Glutamatergic neuron (in vitro differentiated cells): ENCODE results near the gene AVP. TPM values are rescaled to one million over a fixed set of nuclear protein-coding genes. Genes with fewer than 3 reads are reported as not detected.
"Not testable (repeated sequence)": the region's sequence is repeated elsewhere in the genome, so short reads cannot be mapped to it uniquely, and the experiment has no call there.

Experiments used
- DNase-seq: peaks from one replicate; pipeline ENCODE4 v3.0.0; 2022
- H3K27ac Mint-ChIP-seq: one replicate; pipeline ENCODE4 v1.8.0; 2020; ENCODE audit warnings: mild to moderate bottlenecking, mixed read lengths, inconsistent platforms; ENCODE audit not compliant: unreplicated experiment
- H3K27me3 Mint-ChIP-seq: one replicate; pipeline ENCODE4 v1.8.0; 2020; ENCODE audit warnings: mild to moderate bottlenecking, moderate library complexity, mixed read lengths, inconsistent platforms; ENCODE audit not compliant: unreplicated experiment
- H3K36me3 Mint-ChIP-seq: one replicate; pipeline ENCODE4 v1.8.0; 2020; ENCODE audit warnings: mild to moderate bottlenecking, mixed read lengths, inconsistent platforms; ENCODE audit not compliant: unreplicated experiment
- H3K4me1 Mint-ChIP-seq: one replicate; pipeline ENCODE4 v1.8.0; 2020; ENCODE audit warnings: mild to moderate bottlenecking, low read depth, mixed read lengths, inconsistent platforms; ENCODE audit not compliant: unreplicated experiment
- H3K4me3 Mint-ChIP-seq: one replicate; pipeline ENCODE4 v1.8.0; 2020; ENCODE audit warnings: mild to moderate bottlenecking, mixed read lengths, inconsistent platforms; ENCODE audit not compliant: unreplicated experiment
- H3K9me3 Mint-ChIP-seq: one replicate; pipeline ENCODE4 v1.8.0; 2020; ENCODE audit warnings: mild to moderate bottlenecking, moderate library complexity, mixed read lengths, inconsistent platforms; ENCODE audit not compliant: unreplicated experiment
- total RNA-seq: library from RNA; stranded (reverse); fragmentation: NEBNext Ultra II Directional; extraction: Animal tissue kit (Norgen Biotek cat#: 25700); gene quantifications from one replicate; pipeline ENCODE4 v1.2.1, GENCODE V29; 2021; ENCODE audit not compliant: unreplicated experiment
- TF ChIP-seq, protein P1 (sequence below): fragments of 200-600 bp; sonication (generic); IDR thresholded peaks from one replicate; pipeline ENCODE4 v1.5.0; 2021; ENCODE audit not compliant: partially characterized antibody, unreplicated experiment

The AVP gene
- total RNA-seq, 1 donor from 2014 or later = not detected

DNA sequence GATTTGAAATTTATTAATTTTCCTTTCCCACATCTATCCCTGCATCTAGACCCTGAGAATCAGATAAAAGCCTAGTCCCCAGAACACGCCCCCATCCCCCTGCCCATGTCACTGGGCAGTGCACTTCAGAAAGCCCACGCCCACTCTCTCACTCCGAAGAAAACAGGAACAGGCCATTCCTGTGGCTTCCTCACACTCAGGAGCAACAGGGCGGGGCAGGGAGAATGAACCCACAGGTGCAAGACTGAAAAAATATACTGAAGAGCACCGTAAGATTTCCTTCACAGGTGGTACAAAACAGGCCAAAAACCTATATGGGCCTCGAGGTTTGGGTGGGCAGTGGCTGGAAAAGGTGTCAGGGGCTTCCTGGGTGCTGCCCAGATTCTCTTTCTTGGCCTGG, 9.7 kb downstream of the AVP start:
- peaks cover 2% of the 10 kb centered on the region for H3K9me3 Mint-ChIP-seq
- H3K27me3 Mint-ChIP-seq = peaks cover 12% of the 10 kb centered on the region
- DNase-seq = no peak
- H3K4me3 Mint-ChIP-seq = no peak overlapping the region
- H3K27ac Mint-ChIP-seq = no peak overlapping the region
- TF ChIP-seq, protein P1, sequence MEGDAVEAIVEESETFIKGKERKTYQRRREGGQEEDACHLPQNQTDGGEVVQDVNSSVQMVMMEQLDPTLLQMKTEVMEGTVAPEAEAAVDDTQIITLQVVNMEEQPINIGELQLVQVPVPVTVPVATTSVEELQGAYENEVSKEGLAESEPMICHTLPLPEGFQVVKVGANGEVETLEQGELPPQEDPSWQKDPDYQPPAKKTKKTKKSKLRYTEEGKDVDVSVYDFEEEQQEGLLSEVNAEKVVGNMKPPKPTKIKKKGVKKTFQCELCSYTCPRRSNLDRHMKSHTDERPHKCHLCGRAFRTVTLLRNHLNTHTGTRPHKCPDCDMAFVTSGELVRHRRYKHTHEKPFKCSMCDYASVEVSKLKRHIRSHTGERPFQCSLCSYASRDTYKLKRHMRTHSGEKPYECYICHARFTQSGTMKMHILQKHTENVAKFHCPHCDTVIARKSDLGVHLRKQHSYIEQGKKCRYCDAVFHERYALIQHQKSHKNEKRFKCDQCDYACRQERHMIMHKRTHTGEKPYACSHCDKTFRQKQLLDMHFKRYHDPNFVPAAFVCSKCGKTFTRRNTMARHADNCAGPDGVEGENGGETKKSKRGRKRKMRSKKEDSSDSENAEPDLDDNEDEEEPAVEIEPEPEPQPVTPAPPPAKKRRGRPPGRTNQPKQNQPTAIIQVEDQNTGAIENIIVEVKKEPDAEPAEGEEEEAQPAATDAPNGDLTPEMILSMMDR = no peak
- H3K4me1 Mint-ChIP-seq = peaks cover 4% of the 10 kb centered on the region
- no peaks in the 10 kb centered on the region for H3K36me3 Mint-ChIP-seq

DNA sequence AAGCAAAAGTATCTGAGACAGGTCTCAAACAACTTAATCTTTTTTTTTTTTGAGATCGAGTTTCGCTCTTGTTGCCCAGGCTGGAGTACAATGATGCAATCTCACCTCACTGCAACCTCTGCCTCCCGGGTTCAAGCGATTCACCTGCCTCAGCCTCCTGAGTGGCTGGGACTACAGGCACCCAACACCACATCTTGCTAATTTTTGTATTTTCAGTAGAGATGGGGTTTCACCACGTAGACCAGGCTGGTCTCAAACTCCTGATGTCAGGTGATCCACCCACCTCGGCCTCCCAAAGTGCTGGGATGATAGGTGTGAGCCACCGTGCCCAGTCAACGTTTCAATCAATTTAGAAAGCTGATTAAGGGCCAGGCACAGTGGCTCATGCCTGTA, 11.3 kb downstream of the AVP start:
- H3K27me3 Mint-ChIP-seq = peaks cover 12% of the 10 kb centered on the region
- not testable (repeated sequence) for H3K36me3 Mint-ChIP-seq, H3K4me3 Mint-ChIP-seq

DNA sequence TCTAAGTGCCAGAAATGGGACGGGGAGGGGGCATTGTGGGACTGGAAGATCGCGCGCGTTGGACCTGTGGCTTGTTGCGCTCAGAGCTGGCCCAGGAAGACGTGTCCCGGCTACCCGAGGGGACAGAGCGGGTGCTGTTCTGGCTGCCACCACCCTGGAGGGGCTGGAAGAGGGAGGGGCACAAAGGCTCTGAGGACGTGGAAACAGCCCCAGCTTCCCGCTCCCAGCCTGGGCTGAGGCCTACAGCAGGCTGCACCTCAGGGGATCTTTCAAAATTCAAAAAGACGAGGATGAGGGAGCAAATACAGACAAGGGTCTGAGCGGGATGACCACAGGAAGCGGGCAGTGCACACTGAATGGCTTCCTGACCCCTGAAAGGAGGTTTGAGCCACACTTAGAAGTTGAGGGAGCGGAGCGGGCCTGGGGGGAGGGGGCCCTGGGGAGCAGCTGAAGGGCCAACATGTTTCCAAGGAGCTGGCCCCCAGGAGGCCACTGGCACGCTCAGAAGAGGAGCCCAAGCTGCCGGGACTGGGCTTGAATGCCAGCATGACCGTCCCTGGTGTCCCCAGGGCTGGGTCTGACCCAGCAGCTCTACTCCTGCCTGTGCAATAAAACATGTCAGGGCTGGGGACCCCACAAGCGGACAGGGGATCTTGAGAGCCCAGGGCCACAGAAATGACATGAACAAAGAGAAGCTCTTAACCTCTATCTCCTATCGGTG, 11.8 kb downstream of the AVP start:
- peaks cover 4% of the 10 kb centered on the region for H3K4me1 Mint-ChIP-seq
- peaks cover 12% of the 10 kb centered on the region for H3K27me3 Mint-ChIP-seq
- H3K36me3 Mint-ChIP-seq = no peaks in the 10 kb centered on the region
- TF ChIP-seq, protein P1 = no peak
- H3K9me3 Mint-ChIP-seq = peaks cover 4% of the 10 kb centered on the region
- peak overlapping the region; percentile 68 for H3K4me3 Mint-ChIP-seq
- H3K27ac Mint-ChIP-seq = no peak overlapping the region
- no peak for DNase-seq

More for the DNA sequence above, 11.3 kb downstream of the AVP start:
- H3K27ac Mint-ChIP-seq, H3K4me1 Mint-ChIP-seq, DNase-seq, H3K9me3 Mint-ChIP-seq: not testable (repeated sequence)

DNA sequence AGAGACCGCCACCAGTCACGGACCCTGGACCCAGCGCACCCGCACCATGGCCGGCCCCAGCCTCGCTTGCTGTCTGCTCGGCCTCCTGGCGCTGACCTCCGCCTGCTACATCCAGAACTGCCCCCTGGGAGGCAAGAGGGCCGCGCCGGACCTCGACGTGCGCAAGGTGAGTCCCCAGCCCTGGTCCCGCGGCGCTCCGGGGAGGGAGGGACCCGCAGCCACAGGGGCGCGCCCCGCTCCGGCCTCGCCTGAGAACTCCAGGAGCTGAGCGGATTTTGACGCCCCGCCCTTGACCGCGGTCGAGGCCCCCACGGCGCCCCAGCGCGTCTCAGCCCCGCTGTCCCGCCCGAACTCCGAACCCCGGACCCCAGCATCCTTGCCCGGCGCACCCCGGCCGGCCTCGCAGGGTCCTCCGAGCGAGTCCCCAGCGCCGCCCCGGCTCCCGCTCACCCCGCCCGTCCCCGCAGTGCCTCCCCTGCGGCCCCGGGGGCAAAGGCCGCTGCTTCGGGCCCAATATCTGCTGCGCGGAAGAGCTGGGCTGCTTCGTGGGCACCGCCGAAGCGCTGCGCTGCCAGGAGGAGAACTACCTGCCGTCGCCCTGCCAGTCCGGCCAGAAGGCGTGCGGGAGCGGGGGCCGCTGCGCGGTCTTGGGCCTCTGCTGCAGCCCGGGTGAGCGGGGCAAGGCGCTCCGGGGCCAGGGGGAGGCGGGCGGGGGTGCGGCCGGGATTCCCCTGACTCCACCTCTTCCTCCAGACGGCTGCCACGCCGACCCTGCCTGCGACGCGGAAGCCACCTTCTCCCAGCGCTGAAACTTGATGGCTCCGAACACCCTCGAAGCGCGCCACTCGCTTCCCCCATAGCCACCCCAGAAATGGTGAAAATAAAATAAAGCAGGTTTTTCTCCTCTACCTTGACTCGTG, 12.7 kb downstream of the AVP start, which contains the start of gene OXT:
OXT (plus strand) TSS at position 11 of the 920 bp plus-strand sequence; CDS start at position 47, 36 bp downstream.
- DNase-seq = peak; percentile 26
- Mint-ChIP-seq H3K4me3 (peak within 1 kb of the TSS; percentile 68), H3K27me3 (peaks cover 15% of the 10 kb centered on the region), H3K4me1 (peaks cover 4% of the 10 kb centered on the region), H3K36me3 (no peaks in the 10 kb centered on the region), H3K27ac (no peak within 1 kb of the TSS), H3K9me3 (peaks cover 4% of the 10 kb centered on the region)
- TF ChIP-seq, protein P1 = no peak

DNA sequence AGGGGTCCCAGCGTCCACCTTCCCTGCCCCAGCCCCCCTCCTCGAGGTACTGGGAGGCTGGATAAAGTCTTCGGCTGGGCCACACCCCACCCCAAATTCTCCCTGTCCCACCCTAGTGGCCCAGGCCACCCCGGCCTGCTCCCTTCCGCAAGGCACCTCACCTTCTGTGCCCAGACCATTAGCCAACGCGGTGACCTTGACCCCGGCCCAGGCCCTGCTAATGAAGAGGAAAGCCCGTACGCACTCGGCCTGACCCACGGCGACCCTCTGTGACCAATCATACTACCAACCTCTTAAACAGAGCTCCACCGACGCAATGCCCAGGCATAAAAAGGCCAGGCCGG, 13.3 kb downstream of the AVP start:
- TF ChIP-seq, protein P1 = no peak
- Mint-ChIP-seq H3K36me3 (no peaks in the 10 kb centered on the region), H3K9me3 (peaks cover 4% of the 10 kb centered on the region), H3K4me3 (no peak overlapping the region), H3K4me1 (peaks cover 4% of the 10 kb centered on the region), H3K27me3 (peaks cover 15% of the 10 kb centered on the region), H3K27ac (no peak overlapping the region)
- DNase-seq = no peak
